HepG2 (cell line): ENCODE measurements around the gene RASD1. TPM values are rescaled to one million over a fixed set of nuclear protein-coding genes. Genes with fewer than 3 reads are reported as not detected.

ENCODE experiments used
- FOXK1 ChIP-seq: sonication (generic); formaldehyde crosslinking; IDR thresholded peaks from 2 replicates; pipeline ENCODE4 v1.4.0; 2020; ENCODE audit warnings: low read depth, missing genetic modification reagents, borderline replicate concordance
- GATAD1 ChIP-seq: IDR thresholded peaks from 2 replicates; pipeline ENCODE4 v1.6.1; 2016; ENCODE audit warnings: missing genetic modification reagents, missing compliant biosample characterization
- LCORL ChIP-seq, 2 experiments: fragments of 450-650 bp in 1 of 2; sonication (generic) in 1 of 2; formaldehyde crosslinking in 1 of 2; IDR thresholded peaks; 2 replicates each; pipeline versions ENCODE4 v1.5.0 to v1.6.1; 2017 to 2020; ENCODE audit warnings: antibody characterized with exemption in 1 of 2, missing genetic modification reagents in 1 of 2
- MBNL3 ChIP-seq: fragments of 250-450 bp; sonication (Bioruptor Pico); conservative IDR thresholded peaks from 2 replicates; pipeline ENCODE4 v1.8.0; 2022; ENCODE audit warnings: mild to moderate bottlenecking, inconsistent platforms
- MYPOP ChIP-seq: sonication (generic); formaldehyde crosslinking; IDR thresholded peaks from 2 replicates; pipeline ENCODE4 v1.8.1; 2023; ENCODE audit warnings: mild to moderate bottlenecking, moderate library complexity, missing genetic modification reagents
- NRL ChIP-seq: sonication (generic); formaldehyde crosslinking; IDR thresholded peaks from 2 replicates; pipeline ENCODE4 v1.5.0; 2020; ENCODE audit warnings: missing genetic modification reagents, mild to moderate bottlenecking, moderate library complexity, borderline replicate concordance
- SMC3 ChIP-seq: IDR thresholded peaks from 2 replicates; pipeline ENCODE4 v1.6.1; 2011; ENCODE audit warnings: low read length, improper control_type of control experiment
- SNAPC5 ChIP-seq: sonication (generic); formaldehyde crosslinking; IDR thresholded peaks from 2 replicates; pipeline ENCODE4 v1.8.1; 2023; ENCODE audit warnings: mild to moderate bottlenecking, missing genetic modification reagents, borderline replicate concordance
- ZBTB40 ChIP-seq, 2 experiments: fragments of 450-650 bp in 1 of 2; sonication (generic) in 1 of 2; formaldehyde crosslinking in 1 of 2; IDR thresholded peaks; 2 replicates each; pipeline versions ENCODE4 v1.6.1 to v1.8.0; 2016 to 2022; ENCODE audit warnings: antibody characterized with exemption in 1 of 2, mild to moderate bottlenecking in 1 of 2, missing genetic modification reagents in 1 of 2
- ZNF142 ChIP-seq: sonication (generic); formaldehyde crosslinking; IDR thresholded peaks from 2 replicates; pipeline ENCODE4 v1.4.0; 2020; ENCODE audit warnings: missing genetic modification reagents
- polyA plus RNA-seq, 8 experiments: library from polyadenylated mRNA; depleted of rRNA in 3 of 8; stranded (reverse) in 7 of 8; unstranded in 1 of 8; fragments of >200 nt; fragmentation: Illumina TruSeq in 4 of 8; extraction: Trizol in 4 of 8; gene quantifications; 2 replicates each; pipeline versions ENCODE4 v1.2.1 to v1.2.3, GENCODE V29; 2011 to 2016; ENCODE audit warnings: low read depth in 4 of 8, missing spikeins in 1 of 8, mixed read lengths in 1 of 8; ENCODE audit not compliant: insufficient read depth in 1 of 8
- total RNA-seq, 5 experiments: library from RNA; depleted of rRNA; stranded (reverse); fragments of >200 nt; fragmentation: Illumina TruSeq; extraction: Trizol; gene quantifications; 2 replicates each; pipeline ENCODE4 v1.2.3, GENCODE V29; 2016; ENCODE audit warnings: low read depth in 1 of 5

RASD1 gene
- total and polyA plus RNA-seq, 2 of the 13 experiments (the other 11 are each of a cell fraction or from before 2014, with no cell fraction given) = 1.6 to 4.2 TPM

- TF ChIP-seq ZNF142 (CRISPR knock-in tag) (0 out of 2 replicates have a peak, but pooled peaks have one; percentile 41), SNAPC5 (CRISPR knock-in tag) (peak; percentile 77; the same call in 1 of the 2 replicates), GATAD1 (peak; percentile 96), LCORL (IDR thresholded peaks at IDR 0.05) (no peak), LCORL (CRISPR knock-in tag; IDR thresholded peaks at IDR 0.05) (peak; percentile 42; the same call in 1 of the 2 replicates), MBNL3 (no peak), NRL (CRISPR knock-in tag) (peak; percentile 87), MYPOP (CRISPR knock-in tag) (0 out of 2 replicates have a peak, but pooled peaks have one; percentile 66), FOXK1 (CRISPR knock-in tag) (peak; percentile 84; the same call in 1 of the 2 replicates), ZBTB40 (IDR thresholded peaks at IDR 0.05) (no peak), ZBTB40 (CRISPR knock-in tag; IDR thresholded peaks at IDR 0.05) (peak; percentile 77), SMC3 (no peak)
Measured at GRCh38 chr17:17476865-17477467, 19.2 kb downstream of the RASD1 start, which contains the start of gene MED9 (continued).
